Stomach smooth muscle (tissue), 2 donors: Measurements from ENCODE around the gene MORN1.

ENCODE experiments used
- H3K27ac ChIP-seq: one replicate; pipeline ENCODE4 v1.7.0; 2013; ENCODE audit warnings: mild to moderate bottlenecking, low read length, inconsistent platforms
- H3K27me3 ChIP-seq, 2 donors: one replicate each; pipeline ENCODE4 v1.7.0; 2013; ENCODE audit warnings: low read length in 2 of 2; ENCODE audit not compliant: insufficient read depth in 2 of 2, control insufficient read depth in 1 of 2
- H3K36me3 ChIP-seq, 2 donors: one replicate each; pipeline ENCODE4 v1.7.0; 2013; ENCODE audit warnings: low read length in 2 of 2; ENCODE audit not compliant: control insufficient read depth in 2 of 2, insufficient read depth in 2 of 2
- H3K4me1 ChIP-seq: one replicate; pipeline ENCODE4 v1.7.0; 2013; ENCODE audit warnings: low read length; ENCODE audit not compliant: control insufficient read depth, insufficient read depth
- H3K4me3 ChIP-seq, 2 donors: one replicate each; pipeline ENCODE4 v1.7.0; 2013; ENCODE audit warnings: low read length in 2 of 2
- H3K9ac ChIP-seq, 2 donors: one replicate each; pipeline ENCODE4 v1.7.0; 2013; ENCODE audit warnings: low read length in 2 of 2, mild to moderate bottlenecking in 1 of 2
- H3K9me3 ChIP-seq, 2 donors: one replicate each; pipeline ENCODE4 v1.7.0; 2013; ENCODE audit warnings: low read length in 2 of 2; ENCODE audit not compliant: control insufficient read depth in 2 of 2
- donor health status: healthy.
- donor health status: Pancreatic carcinoma.

MORN1 gene

DNA sequence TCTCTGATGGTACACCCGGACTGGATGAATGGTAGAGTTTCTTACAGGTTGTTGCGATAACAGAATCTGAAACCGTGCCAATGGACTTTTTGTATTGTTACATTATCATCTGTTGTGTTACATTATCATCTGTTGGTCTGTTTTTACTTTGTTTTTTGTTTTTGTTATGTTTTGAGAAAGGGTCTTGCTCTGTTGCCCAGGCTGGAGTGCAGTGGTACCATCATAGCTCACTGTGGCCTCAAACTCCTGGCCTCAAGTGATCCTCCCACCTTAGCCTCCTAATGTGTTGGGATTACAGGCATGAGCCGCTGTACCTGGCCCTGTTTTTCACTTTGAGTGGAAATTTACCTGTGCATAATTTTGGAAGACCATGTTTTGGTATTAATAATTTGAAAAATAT is 31.2 kb upstream of the MORN1 start:
- peaks cover 26% of the 10 kb centered on the region in 2 donors for H3K27me3 ChIP-seq
- no peaks in the 10 kb centered on the region for H3K4me1 ChIP-seq
- no peak overlapping the region for H3K4me3 ChIP-seq
- no peak overlapping the region for H3K27ac ChIP-seq
- H3K9me3 ChIP-seq = peaks cover 5 to 9% of the 10 kb centered on the region in 2 donors
- no peak overlapping the region for H3K9ac ChIP-seq
- no peaks in the 10 kb centered on the region for H3K36me3 ChIP-seq

GRCh38 chr1:2419416-2419815 is 28.1 kb upstream of the MORN1 start:
- H3K27ac ChIP-seq = no peak overlapping the region
- no peaks in the 10 kb centered on the region for H3K36me3 ChIP-seq
- peaks cover 5 to 9% of the 10 kb centered on the region in 2 donors for H3K9me3 ChIP-seq
- no peak overlapping the region for H3K4me3 ChIP-seq
- peaks cover 30 to 37% of the 10 kb centered on the region in 2 donors for H3K27me3 ChIP-seq
- no peak overlapping the region for H3K9ac ChIP-seq
- peaks cover 2% of the 10 kb centered on the region for H3K4me1 ChIP-seq

DNA sequence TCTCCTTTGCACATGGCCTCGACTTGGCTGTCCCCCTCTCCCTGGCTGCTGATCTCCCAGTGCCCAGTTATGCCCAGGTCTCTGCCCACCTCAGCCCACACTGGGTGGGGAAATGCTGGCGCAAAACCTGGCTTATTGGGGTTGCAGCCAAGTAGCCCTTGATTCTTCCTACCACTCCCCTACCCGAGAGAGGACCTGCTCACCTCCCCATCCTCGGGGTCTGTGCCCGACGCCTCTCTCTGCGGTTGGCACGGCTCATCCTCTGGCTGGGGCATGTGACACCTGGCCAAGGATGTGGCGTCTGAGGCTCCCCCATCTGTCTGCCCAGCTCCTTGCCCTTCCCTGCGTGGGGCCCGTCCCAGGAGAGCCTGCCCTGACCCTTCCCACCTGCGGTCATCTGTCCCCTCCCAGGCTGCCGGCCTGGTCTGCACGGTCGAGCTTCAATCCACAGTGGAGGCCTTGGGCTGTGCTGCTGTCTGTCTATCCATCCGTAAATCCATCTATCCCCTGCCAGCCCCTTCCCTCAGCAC is 27.5 kb upstream of the MORN1 start:
- no peaks in the 10 kb centered on the region for H3K36me3 ChIP-seq

DNA sequence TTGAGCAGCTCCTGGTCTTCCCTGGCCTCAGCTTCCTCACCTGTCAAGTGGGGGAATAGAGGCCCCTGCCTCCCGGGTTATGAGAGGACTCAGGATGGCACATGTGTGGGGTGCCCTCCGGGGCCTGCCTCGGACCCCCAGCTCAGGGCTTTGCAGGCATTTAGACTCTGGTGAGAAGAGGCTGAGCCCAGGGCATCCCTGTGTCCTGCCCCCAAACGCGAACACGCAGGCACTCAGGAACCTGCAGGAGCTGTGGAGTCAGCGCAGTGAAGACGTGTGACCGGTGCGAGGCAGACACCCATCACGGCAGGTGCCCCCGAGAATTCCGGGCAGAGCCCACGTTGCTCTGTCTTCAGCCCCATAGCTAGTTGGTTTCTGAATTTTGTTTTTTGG is 26.5 kb upstream of the MORN1 start:
- H3K27ac ChIP-seq = no peak overlapping the region
- H3K9me3 ChIP-seq = peaks cover 0 to 2% of the 10 kb centered on the region in 2 donors
- peaks cover 30 to 37% of the 10 kb centered on the region in 2 donors for H3K27me3 ChIP-seq
- no peaks in the 10 kb centered on the region for H3K36me3 ChIP-seq
- no peak overlapping the region for H3K9ac ChIP-seq
- H3K4me3 ChIP-seq = no peak overlapping the region
- H3K4me1 ChIP-seq = peaks cover 17% of the 10 kb centered on the region

More for the DNA sequence above, 27.5 kb upstream of the MORN1 start:
- peaks cover 8% of the 10 kb centered on the region for H3K4me1 ChIP-seq
- H3K9me3 ChIP-seq = peaks cover 5 to 9% of the 10 kb centered on the region in 2 donors
- no peak overlapping the region for H3K4me3 ChIP-seq
- H3K27me3 ChIP-seq = peaks cover 30 to 37% of the 10 kb centered on the region in 2 donors
- H3K9ac ChIP-seq = no peak overlapping the region
- H3K27ac ChIP-seq = no peak overlapping the region

DNA sequence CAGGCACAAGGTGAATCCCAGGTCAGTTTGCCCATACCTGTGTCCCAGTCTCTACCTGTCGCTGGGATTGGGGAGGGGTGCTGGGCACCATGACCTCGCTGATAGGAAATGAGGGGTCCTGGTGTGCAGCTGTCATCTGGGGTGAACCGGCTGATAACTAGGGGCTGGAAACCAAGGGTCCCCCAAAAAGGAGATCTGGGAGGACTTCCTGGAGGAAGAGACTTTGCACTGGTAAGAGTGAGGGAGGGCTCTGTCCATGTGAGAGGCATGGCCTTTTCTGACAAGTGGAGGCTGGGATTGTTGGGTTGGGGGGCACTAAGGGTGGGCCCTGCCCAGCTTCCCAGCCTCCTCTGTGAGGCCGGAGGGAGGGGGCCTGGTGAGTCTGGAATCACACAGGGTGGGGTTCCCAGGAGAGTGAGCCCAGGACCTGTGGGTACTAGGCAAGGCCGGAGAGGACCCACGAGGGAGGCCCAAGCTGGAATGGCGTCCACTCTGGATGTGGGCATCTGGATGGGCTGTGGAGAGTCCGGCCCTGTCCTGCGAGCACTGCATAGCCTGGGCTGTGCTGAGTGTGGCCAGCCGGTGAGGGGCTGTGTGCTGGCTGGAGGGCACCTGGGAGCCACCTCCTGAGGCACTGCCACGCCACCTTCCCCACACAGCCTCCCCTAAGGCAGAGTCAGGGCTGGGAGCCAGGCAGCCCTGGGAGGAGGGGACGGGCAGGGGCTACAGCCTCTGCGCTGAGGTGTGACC is 25.9 kb upstream of the MORN1 start:
- H3K27ac ChIP-seq = no peak overlapping the region
- no peaks in the 10 kb centered on the region for H3K9me3 ChIP-seq
- H3K36me3 ChIP-seq = no peaks in the 10 kb centered on the region
- H3K4me3 ChIP-seq = no peak overlapping the region
- H3K27me3 ChIP-seq = peaks cover 30 to 37% of the 10 kb centered on the region in 2 donors
- H3K9ac ChIP-seq = no peak overlapping the region
- H3K4me1 ChIP-seq = peaks cover 17% of the 10 kb centered on the region

- Histone ChIP-seq H3K4me3 (no peak overlapping the region), H3K4me1 (peaks cover 25% of the 10 kb centered on the region), H3K36me3 (no peaks in the 10 kb centered on the region), H3K27ac (no peak overlapping the region), H3K27me3 (peaks cover 30 to 37% of the 10 kb centered on the region in 2 donors), H3K9ac (no peak overlapping the region), H3K9me3 (no peaks in the 10 kb centered on the region)
These were observed 25.0 kb upstream of the MORN1 start for GRCh38 chr1:2416403-2416802.

DNA sequence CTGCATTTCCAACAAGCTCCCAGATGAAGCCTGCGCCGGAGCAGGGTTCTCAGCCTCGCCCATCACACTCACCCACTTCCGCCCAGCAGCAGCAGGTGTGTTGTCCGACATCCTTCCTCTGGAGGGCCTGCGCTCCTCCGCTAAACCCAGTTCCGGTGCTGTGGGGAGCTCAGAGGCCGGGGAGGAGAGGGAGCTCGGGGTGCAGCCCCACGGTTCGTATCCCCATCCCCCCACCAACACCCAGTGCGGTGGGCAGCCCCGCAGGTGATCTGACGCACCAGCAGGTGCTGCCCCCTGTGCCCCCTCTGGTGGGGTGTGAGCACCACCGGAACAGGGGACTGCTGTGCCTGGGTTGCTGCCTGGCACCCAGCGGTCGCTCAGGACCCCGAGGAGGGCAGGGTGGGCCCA is 24.5 kb upstream of the MORN1 start:
- H3K9me3 ChIP-seq = no peaks in the 10 kb centered on the region
- no peaks in the 10 kb centered on the region for H3K36me3 ChIP-seq
- peaks cover 26 to 37% of the 10 kb centered on the region in 2 donors for H3K27me3 ChIP-seq
- no peak overlapping the region for H3K9ac ChIP-seq
- peaks cover 25% of the 10 kb centered on the region for H3K4me1 ChIP-seq
- no peak overlapping the region for H3K4me3 ChIP-seq
- H3K27ac ChIP-seq = no peak overlapping the region

- peaks cover 25% of the 10 kb centered on the region for H3K4me1 ChIP-seq
- no peak overlapping the region for H3K4me3 ChIP-seq
- H3K27me3 ChIP-seq = peaks cover 25 to 33% of the 10 kb centered on the region in 2 donors
- H3K27ac ChIP-seq = no peak overlapping the region
- H3K9ac ChIP-seq = no peak overlapping the region
- H3K9me3 ChIP-seq = no peaks in the 10 kb centered on the region
- no peaks in the 10 kb centered on the region for H3K36me3 ChIP-seq
These were observed 24.0 kb upstream of the MORN1 start for GRCh38 chr1:2415337-2415736.

- Histone ChIP-seq H3K4me3 (peak overlapping the region in 1 of 2 donors; percentile 52), H3K4me1 (peaks cover 28% of the 10 kb centered on the region), H3K27ac (no peak overlapping the region), H3K36me3 (no peaks in the 10 kb centered on the region), H3K9ac (peak overlapping the region; percentile 42 to 45), H3K9me3 (no peaks in the 10 kb centered on the region), H3K27me3 (peaks cover 22 to 28% of the 10 kb centered on the region in 2 donors)
These were observed 23.1 kb upstream of the MORN1 start for GRCh38 chr1:2414297-2414958.

GRCh38 chr1:2413495-2414296 is 22.3 kb upstream of the MORN1 start:
- peaks cover 16 to 22% of the 10 kb centered on the region in 2 donors for H3K27me3 ChIP-seq
- H3K36me3 ChIP-seq = peaks cover 0 to 4% of the 10 kb centered on the region in 2 donors
- peak overlapping the region; percentile 71 to 74 for H3K9ac ChIP-seq
- H3K9me3 ChIP-seq = no peaks in the 10 kb centered on the region
- peaks cover 28% of the 10 kb centered on the region for H3K4me1 ChIP-seq
- H3K27ac ChIP-seq = peak overlapping the region; percentile 76
- peak overlapping the region; percentile 76 to 84 for H3K4me3 ChIP-seq
